Measurements from ENCODE around the gene KCNJ6. TPM values are rescaled to one million over a fixed set of nuclear protein-coding genes. Genes with fewer than 3 reads are reported as not detected.

The KCNJ6 gene
- polyA plus RNA-seq, 1 donor: 2.1 TPM

- no peak for DNase-seq (ENCODE audit: low read depth)
Measured at GRCh38 chr21:37905291-37905690, 11.0 kb downstream of the KCNJ6 start.

- DNase-seq (ENCODE audit: low read depth): no peak
Measured at GRCh38 chr21:37904856-37905255, 11.4 kb downstream of the KCNJ6 start.

- no peak for DNase-seq (ENCODE audit: low read depth)
Measured at GRCh38 chr21:37903396-37903795, 12.9 kb downstream of the KCNJ6 start.

- peak; percentile 17 for DNase-seq (ENCODE audit: low read depth)
Measured at GRCh38 chr21:37899146-37899545, 17.1 kb downstream of the KCNJ6 start.

- DNase-seq (ENCODE audit: low read depth): no peak
Measured at GRCh38 chr21:37896788-37897187, 19.5 kb downstream of the KCNJ6 start.

GRCh38 chr21:37891972-37892371 is 24.3 kb downstream of the KCNJ6 start:
- no peak for DNase-seq (ENCODE audit: low read depth)

- no peak for DNase-seq (ENCODE audit: low read depth)
Measured at GRCh38 chr21:37888659-37889058, 27.6 kb downstream of the KCNJ6 start.

GRCh38 chr21:37886726-37887299 is 29.4 kb downstream of the KCNJ6 start:
- no peak for DNase-seq (ENCODE audit: low read depth)

- DNase-seq (ENCODE audit: low read depth): no peak
Measured at GRCh38 chr21:37886120-37886519, 30.1 kb downstream of the KCNJ6 start.

- DNase-seq (ENCODE audit: low read depth): no peak
Measured at GRCh38 chr21:37878946-37879660, 37.2 kb downstream of the KCNJ6 start.

- DNase-seq (ENCODE audit: low read depth): no peak
Measured at GRCh38 chr21:37877888-37878684, 38.2 kb downstream of the KCNJ6 start.

- DNase-seq (ENCODE audit: low read depth): no peak
Measured at GRCh38 chr21:37877171-37877570, 39.1 kb downstream of the KCNJ6 start.

GRCh38 chr21:37876561-37876960 is 39.7 kb downstream of the KCNJ6 start:
- no peak for DNase-seq (ENCODE audit: low read depth)

- DNase-seq (ENCODE audit: low read depth): no peak
Measured at GRCh38 chr21:37874904-37875780, 41.1 kb downstream of the KCNJ6 start.

- DNase-seq (ENCODE audit: low read depth): no peak
Measured at GRCh38 chr21:37874481-37874880, 41.8 kb downstream of the KCNJ6 start.

- DNase-seq (ENCODE audit: low read depth): no peak
Measured at GRCh38 chr21:37873655-37874054, 42.6 kb downstream of the KCNJ6 start.

- DNase-seq (ENCODE audit: low read depth): no peak
Measured at GRCh38 chr21:37871121-37871862, 45.0 kb downstream of the KCNJ6 start.

- DNase-seq (ENCODE audit: low read depth): no peak
Measured at GRCh38 chr21:37870221-37870620, 46.0 kb downstream of the KCNJ6 start.

GRCh38 chr21:37869661-37870060 is 46.6 kb downstream of the KCNJ6 start:
- DNase-seq (ENCODE audit: low read depth): no peak

- DNase-seq (ENCODE audit: low read depth): no peak
Measured at GRCh38 chr21:37868446-37869295, 47.6 kb downstream of the KCNJ6 start.
